LHCN-M2 (cell line): Measurements from ENCODE around the gene TCF19. TPM values are rescaled to one million over a fixed set of nuclear protein-coding genes. Genes with fewer than 3 reads are reported as not detected.

ENCODE experiments used
- DNase-seq: peaks from one replicate; pipeline ENCODE4 v3.0.0-alpha.2; 2012; ENCODE audit warnings: low read depth
- polyA plus RNA-seq: library from polyadenylated mRNA; unstranded; fragments of >200 nt; gene quantifications from one replicate; pipeline ENCODE4 v1.2.1, GENCODE V29; 2012; ENCODE audit warnings: missing spikeins
- total RNA-seq: library from RNA; depleted of rRNA; stranded (reverse); fragments of >200 nt; gene quantifications from 2 replicates; pipeline ENCODE4 v1.2.3, GENCODE V29; 2014; rRNA removed

TCF19 gene, protein sequence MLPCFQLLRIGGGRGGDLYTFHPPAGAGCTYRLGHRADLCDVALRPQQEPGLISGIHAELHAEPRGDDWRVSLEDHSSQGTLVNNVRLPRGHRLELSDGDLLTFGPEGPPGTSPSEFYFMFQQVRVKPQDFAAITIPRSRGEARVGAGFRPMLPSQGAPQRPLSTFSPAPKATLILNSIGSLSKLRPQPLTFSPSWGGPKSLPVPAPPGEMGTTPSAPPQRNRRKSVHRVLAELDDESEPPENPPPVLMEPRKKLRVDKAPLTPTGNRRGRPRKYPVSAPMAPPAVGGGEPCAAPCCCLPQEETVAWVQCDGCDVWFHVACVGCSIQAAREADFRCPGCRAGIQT
- total RNA-seq = 61.1 and 65.0 TPM in 2 replicates
- polyA plus RNA-seq = 32.1 TPM

DNA sequence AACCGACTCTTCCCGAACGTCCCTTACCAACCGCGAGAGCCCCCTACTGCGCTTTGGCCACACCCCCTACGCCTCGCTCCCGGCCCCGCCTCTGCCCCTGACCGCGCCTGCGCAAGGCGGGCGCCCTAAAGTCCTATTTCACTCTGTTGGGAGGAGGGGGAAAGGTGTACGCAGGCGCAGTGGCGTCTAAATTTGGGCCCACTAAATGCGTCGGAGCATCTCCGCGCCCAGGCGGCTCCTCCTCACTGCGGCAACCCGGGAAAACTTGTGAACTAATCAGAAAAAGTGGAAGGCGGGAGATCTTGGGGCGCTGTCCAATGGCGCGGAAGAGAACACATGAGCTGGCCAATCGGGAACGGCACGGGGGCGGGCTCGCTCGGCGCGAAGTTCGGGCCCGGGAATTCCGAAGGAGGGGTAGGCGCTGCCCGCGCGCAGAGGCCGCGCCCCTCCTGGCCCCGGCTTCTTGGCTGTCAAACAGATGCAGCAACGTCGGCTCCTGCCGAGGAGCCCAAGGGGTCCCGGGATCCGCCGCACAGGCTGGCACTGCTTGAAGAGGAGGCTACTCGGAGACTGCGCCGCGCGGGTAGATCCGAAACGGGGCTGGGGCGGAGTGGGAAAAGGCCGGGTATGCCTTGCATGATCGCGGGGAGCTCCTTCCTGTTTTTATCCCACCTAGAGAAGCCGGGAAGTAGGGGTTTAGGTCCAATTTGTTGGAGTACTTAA is at the start of gene TCF19:
Gene TCF19 (plus strand): TSS at position 450 of the 723 bp plus-strand sequence. CDS start 881 bp downstream, outside the sequence.
- DNase-seq = peak; percentile 99

DNA sequence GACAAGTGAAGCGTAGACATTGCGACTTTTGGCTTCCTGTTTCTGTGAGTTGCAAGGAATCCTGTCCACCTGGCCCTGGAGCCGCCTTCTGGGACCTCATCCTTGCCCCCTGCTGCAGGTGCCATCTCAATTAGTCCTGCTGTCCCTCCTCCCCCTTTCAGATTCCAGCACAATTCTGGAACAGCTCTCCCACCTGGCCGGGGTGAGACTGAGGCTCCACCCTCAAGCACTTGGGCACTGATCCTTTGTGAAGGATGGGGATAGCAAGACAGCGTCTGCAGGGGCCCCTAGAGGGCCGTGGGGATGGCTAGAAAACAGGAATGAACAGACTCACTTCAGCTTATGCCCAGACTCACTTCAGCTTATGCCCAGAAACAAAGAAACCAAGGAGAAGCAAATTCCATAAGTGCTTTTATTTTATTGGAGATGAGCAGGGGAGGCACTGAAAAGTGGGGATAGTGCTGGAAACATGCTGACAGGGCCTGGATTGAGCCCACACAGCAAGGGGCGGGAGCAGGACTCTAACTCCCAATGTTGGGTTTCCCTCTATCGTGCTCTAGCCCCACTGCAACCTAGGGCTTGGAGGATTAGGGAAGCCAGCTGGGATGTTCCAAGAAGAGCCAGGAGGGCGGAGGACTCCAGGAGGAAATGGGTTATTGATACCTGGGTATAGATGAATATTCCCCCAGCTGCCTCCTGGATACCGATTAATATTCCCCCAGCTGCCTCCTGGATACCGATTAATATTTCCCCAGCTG is 47.4 kb upstream of the TCF19 start:
- no peak for DNase-seq

DNA sequence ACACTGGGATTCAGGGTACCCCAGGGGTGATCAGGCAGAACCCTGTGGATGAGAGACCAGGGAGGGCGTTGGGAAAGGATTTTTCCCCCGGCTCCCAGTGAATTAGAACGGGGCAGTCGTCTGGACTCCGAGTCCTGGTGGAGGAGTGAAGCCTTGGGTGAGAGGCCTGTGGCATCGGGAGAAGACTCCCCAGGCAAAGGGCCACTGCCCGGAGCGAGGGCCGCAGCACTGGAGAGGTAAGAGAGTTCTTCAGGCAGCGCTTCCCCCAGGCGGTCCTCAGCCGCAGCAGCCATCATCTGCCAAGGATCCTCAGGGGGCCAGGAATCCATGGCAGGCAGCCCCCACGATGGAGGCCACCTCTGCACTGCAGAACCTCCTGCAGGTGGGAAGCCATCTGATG is 46.7 kb upstream of the TCF19 start:
- DNase-seq = no peak

DNA sequence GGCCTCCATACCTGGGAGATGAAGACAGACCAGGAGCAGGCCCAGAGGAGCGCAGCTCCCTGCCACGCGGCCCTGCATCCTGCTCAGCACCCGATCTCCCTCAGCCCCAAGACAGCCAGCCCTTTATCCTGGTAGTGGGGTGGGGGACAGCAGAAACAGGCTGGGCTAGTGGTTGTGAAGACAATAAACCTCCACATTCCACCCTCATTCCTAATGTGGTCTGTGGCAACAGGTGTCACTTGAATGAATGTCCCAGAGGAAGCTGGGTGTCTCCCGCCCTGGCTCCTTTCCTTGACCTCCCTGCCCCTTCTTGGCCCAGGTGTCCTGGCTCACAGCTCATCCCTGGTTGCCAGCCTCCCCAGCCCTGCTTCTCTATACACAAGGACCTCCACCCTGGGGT is 45.9 kb upstream of the TCF19 start, which contains the start of gene C6orf15:
Gene C6orf15 (minus strand): TSS at position 98 of the 400 bp plus-strand sequence. CDS start 20 bp downstream, at position 78.
- peak; percentile 45 for DNase-seq

DNA sequence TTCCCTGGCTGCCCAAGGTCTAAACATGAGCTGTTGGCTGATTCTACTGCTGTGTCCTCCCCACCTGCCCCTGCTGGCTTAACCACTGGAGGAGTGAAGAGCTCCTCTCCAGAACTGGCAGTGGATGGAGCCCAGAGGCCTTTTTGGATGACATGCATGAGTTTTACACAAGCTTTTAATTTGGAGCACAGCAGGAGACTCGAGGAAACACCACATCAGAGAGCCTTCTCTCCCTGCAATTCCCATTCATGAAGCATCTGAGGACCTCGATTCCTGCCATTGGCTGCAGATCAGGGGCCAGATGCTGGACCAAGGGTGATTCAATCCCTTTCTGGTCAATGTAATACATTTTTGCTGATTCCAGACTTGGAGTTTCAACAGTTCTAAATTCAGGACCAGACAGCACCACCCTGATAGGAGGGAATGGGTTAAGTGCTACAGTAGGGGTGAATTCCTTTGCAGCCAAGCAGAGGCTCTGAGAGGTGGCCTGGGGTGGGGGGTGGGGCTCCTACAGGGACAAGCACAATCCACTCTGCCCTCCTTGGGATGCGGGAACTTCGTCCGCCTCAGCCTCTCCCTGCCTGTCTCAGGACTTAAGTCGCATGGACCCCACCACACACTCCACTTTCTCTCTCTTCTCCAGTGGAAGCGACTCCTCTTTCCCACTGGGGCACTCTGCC is 44.4 kb upstream of the TCF19 start:
- DNase-seq = peak; percentile 21

DNA sequence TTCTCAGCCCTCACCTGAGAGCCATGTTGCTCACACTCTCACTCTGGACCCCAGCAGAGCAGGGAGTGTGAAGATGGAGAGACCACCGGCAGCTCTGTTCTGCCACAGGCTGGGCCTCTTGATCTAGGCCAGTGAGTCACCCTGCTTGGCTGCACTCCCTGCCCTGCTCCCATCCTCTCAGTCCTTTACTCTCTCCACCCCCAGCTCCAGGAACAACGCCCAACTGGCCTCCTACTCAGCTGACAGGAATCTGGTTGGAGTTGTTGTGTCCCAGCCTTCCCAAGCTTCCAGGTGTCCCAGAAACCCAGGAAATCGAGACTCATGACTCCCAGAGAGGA is 43.9 kb upstream of the TCF19 start, which contains the start of gene PSORS1C1:
Gene PSORS1C1 (plus strand): TSS at position 260 of the 338 bp plus-strand sequence. CDS start 14,833 bp downstream, outside the sequence.
- DNase-seq = peak; percentile 90

DNA sequence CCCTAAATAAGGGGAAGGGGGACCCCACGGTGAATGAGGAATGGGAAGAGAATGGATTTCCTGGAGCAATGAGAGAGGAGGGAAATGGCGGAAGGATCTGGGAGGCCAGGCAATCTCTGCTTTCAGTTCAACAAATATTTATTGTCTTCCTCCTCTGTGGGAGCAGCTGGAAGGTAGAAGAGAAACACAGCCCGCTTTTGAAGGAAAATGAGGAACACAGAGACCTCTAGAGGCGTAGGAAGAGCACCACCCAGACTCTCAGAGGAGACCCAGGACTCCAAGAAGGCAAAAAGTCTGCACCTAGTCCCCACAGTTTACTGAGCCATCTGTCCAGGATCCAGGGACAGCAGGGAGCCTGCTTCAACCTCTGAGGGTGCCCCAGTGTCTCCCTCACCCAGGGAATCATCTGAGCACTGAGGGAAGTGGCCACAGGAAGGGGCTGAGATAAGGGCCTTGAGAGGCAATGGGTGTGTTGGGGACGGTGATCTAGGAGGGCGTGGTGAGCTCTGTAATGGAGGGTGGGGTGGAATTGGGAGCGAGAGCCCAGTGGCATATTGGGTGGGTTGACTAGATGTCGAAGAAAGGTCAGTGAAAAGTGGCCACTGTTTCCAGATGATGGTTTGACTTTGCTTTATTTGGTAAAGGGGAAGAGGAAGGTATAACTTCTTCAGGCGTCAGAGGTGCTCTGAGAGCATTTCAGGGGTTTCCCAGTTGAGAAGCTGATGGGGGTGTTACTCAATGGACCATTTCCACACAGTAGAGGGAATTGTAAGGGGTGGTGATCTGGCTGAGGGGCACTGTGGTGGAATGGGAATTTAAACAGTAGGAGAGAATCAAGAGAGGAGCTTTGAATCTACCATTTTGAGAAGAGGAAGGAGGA is 43.2 kb upstream of the TCF19 start:
- DNase-seq = peak; percentile 50

DNA sequence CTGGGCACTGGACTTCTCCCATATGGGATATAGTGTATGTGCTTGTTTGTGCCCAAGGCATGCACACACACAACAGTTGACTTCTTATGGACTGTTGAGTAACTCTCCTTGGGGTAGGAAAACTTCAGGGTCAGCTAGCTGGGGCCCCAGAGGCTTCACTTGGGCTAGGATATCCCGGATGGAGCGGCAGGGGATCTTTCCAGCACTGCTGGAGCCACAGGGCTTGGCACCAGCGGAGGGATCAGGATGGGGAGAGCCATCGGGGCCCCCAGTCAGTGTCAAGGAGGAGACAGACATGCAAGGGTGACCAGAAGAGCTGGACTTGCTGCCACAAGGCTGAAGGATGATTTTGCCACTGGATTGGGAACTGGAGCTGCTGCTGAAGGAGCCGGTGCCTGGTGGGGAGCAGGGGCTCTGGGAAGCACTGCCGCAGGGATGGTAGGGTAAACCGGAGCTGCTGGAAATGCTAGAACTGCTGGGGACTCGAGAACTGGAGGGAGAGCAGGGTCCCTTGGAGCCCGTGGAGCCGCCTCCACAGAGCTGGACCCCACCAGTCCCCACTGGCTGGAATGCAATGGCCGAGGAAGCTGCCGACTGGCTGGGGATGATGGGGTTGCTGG is 42.3 kb upstream of the TCF19 start:
- DNase-seq = no peak

DNA sequence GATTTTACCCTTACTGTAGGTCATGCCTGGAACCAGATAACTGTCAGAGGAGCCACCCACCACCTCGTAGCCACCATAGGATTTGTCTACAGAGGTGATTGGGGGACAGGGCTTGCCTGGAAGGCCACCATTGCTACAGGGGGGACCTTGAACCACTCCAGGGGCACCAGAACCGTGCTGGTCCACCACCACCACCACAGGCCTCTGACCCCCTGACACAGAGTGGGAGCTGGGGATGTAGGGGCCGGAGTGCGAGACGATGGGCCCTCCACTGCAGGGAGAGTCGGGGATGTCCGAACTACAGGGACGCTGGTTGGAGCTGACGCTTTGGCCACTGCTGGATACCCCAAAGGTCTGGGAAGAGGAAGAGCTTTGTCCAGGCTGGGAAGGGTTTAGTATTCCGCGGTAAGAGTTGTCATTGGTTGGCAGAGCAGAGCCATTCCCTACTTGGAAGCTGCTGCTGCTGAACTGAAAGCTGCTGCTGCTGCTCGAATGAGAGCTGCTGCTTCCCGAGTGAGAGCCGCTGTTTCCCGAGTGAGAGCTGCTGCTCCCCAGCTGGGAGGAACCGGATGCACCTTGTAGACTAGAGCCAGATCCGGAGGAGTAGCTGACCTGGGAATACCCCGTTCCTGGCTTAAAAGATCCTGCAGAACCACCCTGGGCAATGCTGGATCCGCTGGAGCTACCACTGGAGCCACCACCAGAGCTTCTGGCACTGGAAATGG is 41.6 kb upstream of the TCF19 start:
- no peak for DNase-seq

DNA sequence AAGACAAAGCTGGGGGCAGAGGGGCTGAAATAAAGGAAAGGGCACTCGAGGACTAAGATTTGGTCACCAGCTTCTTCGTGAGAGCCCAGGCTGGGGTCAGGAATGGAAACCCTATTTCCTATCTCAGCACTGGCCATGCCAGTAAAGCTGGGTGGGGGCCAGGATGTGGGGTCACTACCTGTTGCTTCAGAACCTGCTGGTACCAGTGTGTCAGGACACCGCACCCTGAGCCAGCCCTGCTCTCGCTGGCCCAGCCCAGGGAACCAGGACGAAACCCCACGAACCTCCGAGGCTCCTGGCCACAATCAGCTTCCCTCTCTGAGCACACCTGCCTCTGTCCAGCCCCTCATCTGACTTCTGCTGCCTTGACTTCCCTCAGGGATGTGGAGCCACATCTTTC is 40.2 kb upstream of the TCF19 start:
- no peak for DNase-seq

DNA sequence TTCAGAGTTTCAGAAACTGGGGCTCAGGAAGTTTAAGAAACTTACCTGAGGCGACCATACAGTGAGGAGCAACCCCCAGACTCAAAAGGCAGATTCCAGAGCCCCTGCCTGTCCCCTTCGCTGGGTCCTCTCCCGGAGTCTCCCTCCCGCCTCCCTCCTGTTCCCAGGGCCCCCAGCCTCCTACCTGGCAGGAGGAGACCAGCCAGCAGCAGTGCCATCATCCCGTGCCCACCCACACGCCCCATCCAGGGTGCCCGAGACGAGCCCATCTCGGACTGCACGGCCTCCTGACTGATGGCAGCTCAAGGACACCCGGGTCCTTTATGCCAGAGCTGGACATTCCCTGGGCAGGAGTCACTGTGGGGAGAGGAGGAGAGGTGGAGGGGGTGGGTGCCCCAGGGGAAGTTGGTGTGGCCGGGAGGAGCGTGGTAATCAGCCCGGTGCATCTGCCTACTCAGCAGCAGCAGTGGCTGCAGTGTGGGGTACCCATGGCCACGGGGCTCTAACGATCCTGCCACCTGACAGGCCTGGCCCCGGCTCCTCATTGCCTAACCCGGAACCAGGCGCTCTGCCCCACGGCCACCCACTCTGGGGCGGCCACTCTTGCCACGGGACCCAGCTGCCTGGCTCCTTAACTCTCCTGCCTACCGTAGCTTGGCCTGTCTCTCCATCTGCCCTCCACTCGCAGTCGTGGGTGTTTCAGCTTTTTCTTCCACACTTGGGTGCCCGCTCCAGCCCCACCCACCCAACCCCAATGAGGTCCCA is 38.1 kb upstream of the TCF19 start, which contains the start of gene CDSN:
Gene CDSN (minus strand): TSS at position 296 of the 765 bp plus-strand sequence. CDS start 27 bp downstream, at position 269.
- no peak for DNase-seq

DNA sequence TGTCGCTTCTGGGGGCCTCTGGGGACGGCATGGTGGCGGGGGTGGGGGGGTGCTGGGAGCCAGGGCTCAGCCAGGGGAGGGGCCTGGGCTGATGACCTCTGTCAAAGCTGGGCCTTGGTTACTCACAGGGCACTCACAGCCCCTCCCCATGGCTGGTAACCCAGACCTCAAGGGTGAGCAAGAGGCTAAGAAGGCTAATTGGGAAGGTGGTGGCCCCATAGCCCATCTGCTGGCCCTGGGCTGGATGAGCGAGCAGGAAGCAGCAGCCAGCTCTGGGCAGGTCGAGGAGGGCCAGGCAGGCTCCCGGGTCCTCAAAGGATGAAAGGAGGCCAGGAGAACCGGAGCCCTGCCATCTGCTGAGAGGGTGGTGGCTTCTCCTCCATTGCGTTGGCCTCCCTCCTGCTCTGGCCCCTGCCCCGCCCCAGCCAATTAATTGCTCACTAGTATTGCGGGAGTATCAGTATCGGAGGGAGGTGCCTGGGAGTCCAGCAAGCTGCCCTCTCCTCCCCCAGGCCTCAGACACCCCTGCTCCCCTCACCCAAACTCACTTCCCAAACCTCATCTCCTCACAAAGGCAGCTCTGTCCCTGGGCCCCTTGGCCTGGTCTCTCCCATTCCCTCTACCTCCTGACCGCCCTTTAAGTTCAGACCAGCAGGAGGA is 37.1 kb upstream of the TCF19 start:
- no peak for DNase-seq

DNA sequence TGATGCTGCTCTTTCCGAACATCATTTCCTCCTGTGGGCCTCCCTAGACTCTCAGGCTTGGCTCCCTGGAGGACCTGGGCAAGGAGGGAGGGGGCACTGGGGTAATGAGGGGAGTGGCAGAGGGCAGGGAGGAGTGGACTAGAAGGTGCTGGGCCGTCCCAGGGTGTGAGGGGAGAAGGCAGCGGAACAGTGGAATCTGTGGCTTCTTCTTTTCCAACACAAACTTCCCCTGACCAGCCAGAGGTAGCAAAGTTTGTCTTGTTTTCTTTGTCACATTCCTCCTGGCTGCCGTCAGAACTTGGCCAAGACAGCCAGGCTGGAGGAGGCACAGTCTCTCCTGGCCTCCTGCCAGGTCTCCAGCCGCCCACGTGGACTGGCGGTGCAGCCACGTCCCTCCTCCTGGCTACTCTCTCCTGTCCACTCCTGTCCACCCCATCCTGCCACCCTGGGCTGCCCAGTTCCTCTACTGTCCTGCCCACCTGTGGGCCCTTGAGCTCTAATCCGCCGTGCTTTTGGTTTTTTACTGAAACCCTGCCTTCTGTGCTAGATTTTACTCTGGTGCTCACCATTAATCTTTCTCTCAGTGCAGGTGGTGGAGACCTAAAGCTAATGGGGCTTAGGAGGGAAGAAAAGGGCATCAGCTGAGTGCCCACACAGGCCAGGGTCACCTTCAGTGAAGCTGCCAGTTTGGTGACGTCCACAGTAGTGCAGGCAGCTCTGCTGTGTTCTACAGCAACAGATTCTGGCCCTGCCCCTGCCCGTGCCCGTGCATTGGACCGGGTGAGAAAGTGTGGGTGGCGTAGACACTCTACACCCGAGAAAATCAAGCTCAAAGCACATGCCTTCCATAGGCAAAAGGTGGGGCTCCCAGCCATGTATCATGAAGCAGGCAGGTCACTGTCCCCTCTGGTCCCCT is 35.3 kb upstream of the TCF19 start:
- peak; percentile 83 for DNase-seq

DNA sequence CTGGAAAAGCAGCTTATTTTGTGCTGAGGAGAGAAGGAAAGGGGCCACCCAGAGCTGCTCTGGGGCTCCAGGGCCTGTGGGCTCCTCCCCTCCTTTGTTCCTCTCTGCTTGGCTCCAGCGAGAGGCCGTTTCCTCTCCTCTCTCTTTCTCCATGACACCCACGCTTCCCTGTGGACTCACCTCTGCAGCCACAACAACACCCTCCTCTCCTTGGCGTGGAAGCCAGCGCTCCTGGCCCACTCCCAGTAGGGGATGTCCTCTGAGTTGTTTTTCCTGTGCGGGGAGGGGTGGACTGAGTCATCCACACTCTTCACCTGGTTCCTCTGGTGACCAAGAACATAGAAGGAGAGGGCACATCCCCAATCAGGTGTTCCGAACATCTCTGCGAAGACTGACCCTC is 33.2 kb upstream of the TCF19 start:
- DNase-seq = no peak

DNA sequence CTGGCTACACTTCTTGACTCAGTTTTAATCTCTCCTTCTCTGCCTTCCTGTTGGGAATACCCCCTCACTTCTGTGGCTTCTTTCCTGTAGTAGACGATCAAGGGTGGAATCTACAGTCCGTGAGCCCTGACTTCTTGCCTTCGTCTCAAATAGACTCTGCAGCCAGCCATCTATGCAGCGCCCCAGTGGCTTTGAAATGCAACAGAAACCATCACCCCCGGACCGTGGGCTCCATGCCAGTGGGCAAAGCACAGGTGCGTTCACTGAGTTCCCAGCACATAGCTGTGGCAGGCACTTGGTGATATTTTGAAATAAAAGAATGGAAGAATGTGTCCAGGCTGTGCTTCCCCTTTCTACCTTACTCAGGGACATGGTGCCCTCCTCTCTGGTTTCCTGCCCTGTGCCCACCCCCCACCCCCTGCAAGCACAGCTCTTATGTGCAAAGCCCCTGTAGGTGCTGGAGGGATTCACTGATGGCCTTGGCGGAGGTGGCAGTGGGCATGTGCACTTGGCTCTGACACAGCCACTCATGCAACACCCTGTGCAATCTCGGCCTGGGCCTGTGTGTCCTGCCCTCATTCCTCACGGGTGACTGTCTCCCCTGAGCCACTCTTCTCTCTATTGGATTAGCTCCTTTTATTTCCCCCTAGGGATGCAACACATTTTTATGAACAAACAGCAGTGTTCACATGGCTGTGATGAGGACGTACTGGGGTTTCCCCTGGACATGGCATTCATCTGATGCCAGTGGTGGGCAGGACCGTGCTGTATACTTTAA is 32.6 kb upstream of the TCF19 start:
- DNase-seq = peak; percentile 76
